Stimulated activated CD4-positive, alpha-beta T cell treated with anti-CD3 and anti-CD28 coated beads, TNF-alpha, amount 100 ng/mL, for 1 hour (primary cell): ENCODE data around the gene COMT.
"Not testable (repeated sequence)": the region's sequence is repeated elsewhere in the genome, so short reads cannot be mapped to it uniquely, and the experiment has no call there.

Experiments used
- DNase-seq, 3 donors: peaks; one replicate each; pipeline ENCODE4 v3.0.0-alpha.2; 2020; ENCODE audit warnings: low read depth in 3 of 3, low spot score in 1 of 3

The COMT gene

DNA sequence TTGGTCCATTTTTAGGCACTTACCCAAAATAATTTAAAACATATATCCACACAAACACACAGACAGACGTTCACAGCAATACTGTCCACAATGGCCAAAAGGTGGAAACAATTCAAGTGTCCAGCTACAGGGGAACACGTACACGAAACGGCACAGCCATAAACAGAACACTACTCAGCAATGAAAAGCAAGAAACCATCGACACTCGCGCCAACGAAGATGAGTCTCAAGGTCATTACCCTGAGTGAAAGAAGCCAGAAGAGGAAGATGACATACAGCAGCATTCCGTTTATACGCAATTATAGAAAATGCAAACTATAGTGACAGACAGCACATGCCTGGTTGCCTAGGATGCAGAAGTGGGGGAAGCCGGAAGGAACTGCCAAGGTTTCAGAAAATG lies 13.4 kb upstream of the COMT start:
- DNase-seq: no peak

DNA sequence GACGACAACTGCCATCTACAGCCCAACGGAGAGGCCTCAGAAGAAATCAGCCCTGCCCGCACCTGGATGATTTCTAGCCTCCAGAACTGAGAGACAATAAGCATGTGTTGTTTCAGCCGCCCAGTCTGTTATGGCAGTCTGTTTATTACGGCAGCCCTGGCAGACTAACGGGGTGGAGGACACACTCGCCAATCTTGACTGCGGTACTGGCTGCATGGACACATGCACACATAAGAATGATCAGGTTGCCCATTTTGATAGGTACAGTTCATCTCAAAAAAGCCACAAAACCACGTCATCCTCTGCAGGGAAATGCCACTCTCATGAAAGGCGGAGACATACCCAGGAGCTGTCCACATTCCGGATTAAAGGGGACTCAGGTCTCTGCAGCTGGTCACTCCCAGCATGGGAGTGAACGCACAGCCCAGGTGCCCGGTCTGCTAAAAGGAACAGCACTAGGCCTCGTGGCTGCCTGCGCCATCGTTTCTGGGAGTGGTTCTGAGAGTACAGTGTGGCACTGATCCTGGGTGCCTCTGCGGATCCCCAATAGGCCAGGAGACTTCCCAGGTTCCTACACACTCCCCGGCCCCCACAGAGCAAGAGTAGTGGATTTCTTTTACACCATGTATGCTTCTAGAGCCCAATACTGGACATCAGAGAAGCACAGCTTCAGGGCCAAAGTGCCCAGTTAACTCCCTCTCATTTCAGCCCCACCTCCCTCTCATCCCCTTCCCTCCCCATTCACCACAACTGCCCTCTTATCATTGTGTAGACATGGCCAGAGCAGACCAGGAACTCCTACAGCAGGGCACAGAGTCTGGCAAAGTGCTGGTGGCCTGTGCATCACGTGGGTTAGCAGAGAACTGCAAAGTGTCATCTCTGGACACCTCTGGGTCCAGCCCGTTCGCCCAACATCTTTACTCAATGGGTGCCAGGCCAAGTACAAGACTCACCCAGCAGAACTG lies 11.7 kb upstream of the COMT start:
- no peak for DNase-seq

DNA sequence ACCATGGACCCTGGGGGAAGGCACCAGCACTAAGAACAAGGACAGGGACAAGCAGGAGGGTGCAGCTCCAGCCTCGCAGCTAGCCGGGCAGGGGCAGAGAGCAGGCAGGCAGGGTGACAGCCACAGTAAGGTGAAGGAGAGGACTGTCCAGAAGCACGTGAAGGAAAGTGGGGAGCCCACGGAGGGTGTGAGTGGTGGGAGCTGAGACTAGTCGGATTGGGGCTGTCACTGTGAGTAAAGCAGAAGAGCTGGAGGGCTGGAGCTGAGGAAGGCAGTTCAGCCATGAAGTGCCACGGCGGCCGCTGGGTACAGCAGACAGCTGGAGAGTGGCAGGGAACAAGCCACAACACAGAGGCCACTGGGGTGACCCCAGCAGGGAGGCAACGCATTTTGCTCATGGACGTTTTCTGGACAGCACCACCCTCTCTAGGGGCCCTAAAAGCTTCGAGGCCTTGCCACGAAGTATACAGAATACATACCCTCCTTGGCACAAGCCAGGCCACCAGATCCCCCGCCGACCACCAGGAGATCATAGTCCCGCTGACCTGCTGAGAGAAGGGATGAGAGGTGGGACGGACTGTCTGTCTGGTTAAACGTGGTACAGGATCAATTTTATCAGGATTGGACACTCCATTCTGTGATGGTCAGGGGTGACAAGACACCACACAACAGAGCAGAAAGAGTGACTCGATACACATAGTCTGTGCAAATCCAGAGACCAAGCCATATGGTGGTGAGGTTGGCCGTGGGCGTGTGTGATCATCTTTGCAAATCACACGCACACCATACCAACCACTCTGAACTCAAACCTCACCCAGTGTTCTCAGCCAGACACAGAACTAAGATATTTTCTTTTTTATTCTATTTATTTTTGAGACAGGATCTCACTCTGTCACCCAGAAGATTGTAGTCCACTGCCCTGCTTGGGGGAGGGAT lies 10.8 kb upstream of the COMT start:
- no peak for DNase-seq

DNA sequence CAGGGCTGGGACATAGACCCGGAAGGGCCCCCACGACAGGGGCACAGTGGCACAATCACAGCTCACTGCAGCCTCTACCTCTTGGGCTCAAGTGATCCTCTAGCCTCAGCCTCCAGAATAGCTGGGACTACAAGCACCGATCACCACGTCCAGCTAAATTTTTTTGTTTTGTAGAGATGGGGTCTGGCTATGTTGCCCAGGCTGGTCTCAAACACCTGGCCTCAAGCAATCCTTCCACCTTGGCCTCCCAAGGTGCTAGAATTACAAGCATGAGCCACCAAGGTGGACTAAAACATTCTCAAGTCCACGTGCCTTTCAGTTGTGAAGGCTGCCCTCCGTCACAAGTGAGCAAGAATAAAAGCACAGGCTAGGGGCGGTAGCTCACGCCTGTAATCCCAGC lies 10.1 kb upstream of the COMT start:
- DNase-seq: no peak

DNA sequence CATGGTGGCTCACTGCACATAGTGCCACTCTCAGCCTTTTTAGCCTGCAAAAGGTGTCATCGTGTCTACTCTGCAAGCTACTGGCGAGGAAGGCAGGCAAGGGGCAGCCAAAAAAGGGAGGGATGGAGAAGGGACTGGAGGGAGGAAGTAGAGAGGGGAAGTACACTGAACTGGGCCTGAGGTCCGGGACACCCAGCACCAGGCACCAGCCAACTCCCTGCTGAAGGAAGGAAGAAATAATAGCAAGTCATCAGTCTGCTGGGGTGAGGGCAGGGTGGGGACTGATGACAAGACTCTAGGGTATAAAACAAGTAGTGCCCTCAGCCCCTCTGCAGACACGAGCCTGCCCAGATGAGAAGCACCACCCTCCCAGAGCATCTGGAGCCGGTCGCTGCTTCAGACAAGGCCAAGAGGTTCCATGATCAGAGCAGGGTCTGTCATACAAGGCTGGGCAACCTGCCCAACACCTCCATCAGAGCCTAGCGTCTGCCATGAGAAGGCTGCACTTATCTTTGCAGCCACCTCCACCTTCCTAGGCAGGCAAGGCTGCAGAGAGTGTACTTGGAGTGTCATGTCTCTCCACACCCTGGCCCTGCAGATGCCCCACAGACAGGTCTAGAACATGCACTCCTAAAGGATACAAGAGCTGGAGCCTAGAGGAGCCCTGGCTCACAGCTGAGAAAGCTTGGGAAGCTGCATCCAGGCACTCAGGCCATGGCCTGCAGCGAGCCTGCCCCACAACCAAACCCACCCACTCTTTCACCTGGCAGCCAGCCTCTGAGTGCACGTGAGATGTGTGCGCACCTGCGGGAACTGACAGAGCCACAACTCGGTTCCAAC lies 9.0 kb upstream of the COMT start:
- DNase-seq: no peak

DNA sequence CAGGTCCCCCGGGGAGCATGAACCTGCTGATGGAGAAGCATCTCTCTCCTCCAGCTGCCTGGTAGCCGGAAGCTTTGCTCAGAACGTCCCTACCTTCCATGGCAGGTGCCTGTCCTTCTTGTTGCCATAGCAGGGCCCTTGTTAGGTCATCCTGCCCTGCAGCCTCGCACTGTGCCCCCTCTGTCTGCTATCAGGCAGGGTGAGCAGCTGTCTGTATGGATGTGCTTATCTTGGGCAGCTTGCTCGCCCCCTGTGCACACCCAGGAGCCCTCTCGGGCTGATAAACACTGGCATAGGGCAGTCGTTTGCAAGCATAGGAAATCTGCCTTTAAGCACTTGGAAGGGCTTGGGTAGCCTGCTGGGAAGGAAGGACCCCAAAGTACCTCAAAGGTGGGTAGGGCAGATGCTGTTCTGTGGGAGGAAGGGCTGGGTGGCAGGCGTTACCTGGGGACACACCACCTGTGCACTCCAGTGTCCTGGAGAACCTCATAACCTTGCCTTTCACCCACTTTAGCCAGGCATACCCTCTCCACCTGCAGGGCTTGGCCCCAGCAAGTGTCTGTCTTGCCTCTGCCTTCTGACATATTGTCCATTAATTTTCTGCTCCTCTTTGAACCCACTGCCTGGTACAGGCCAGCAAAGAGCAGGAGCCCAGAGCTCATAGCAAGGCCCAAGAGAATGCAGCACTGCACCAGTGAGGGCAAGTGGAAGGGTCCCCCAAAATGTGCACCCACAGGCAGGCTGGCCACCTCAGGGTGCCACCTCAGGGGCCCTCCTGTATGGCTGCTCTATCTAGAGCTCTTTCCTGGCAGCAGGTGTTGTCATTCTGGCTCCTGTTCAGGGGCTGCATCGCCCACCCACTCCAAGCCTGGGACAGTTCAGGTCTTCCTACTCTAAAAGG lies 8.0 kb upstream of the COMT start:
- DNase-seq: no peak

DNA sequence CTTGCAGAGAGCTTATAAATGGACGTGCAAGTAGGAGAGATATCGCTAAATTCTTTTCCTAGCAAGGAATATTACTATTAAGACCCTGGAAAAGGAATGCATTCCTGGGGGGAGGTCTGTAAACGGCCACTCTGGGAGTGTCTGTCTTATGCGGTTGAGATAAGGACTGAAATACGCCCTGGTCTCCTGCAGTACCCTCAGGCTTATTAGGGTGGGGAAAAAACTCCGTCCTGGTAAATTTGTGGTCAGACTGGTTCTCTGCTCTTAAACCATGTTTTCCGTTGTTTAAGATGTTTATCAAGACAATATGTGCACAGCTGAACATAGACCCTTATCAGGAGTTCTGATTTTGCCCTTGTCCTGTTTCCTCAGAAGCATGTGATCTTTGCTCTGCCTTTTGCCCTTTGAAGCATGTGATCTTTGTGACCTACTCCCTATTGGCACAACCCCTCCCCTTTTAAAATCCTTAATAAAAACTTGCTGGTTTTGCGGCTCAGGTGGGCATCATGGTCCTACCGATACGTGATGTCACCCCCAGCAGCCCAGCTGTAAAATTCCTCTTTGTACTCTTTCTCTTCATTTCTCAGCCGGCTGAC lies 6.4 kb upstream of the COMT start:
- not testable (repeated sequence) for DNase-seq

DNA sequence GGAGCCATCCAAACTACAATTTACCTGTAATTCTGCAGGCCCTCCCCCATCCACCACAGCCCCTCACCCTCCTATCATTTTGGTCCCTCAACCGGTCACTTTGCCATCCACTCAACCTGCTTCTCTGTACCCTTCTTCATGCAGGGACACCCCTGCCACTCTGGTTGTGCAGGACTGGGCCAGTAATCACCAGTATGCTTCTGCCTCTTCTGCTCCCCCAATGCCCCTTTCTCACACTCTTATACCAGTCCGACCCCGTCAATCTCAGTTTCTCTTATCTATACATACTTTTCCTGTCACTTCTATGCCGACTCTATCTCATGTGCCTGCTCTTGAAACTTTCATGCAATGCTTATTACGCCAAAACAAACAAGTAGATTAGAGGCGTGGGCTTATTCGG lies 5.1 kb upstream of the COMT start:
- no peak for DNase-seq

DNA sequence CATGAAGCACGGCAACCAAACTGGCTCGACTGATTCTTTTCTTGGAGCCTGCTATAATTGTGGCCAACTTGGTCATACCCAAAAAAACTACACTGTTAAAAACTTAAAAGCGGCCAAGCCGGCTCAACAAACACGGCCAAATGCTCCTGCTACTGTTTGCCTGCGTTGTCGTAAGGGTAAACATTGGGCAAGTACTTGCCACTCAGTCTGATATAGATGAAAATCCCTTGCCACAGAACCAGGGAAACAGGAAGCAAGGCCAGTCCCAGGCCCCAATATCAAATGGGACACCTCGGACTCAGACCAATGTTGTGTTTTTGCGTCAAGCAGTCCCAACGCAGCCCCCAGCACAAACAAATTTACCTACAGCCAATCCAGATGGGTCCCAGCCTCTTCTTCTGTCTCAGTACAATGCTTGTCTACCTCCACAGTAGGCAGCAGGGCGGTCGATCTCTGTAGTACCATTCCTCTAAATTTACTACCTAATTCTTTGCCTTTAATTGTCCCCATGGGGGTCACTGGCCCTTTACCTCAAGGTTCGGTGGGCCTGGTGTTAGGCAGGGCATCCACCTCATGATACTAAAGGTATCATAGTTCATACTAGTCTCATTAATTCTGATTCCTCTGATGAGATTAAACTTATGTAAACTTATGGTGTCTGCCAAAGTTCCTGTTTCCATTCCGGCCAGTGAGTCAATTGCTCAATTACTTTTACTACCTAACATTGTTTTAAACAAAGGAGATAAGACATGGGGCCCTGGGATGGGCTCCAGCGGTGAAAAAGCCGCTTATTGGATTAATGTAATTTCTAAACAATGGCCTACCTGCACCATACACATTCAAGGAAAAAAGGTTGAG lies 3.7 kb upstream of the COMT start:
- no peak for DNase-seq

DNA sequence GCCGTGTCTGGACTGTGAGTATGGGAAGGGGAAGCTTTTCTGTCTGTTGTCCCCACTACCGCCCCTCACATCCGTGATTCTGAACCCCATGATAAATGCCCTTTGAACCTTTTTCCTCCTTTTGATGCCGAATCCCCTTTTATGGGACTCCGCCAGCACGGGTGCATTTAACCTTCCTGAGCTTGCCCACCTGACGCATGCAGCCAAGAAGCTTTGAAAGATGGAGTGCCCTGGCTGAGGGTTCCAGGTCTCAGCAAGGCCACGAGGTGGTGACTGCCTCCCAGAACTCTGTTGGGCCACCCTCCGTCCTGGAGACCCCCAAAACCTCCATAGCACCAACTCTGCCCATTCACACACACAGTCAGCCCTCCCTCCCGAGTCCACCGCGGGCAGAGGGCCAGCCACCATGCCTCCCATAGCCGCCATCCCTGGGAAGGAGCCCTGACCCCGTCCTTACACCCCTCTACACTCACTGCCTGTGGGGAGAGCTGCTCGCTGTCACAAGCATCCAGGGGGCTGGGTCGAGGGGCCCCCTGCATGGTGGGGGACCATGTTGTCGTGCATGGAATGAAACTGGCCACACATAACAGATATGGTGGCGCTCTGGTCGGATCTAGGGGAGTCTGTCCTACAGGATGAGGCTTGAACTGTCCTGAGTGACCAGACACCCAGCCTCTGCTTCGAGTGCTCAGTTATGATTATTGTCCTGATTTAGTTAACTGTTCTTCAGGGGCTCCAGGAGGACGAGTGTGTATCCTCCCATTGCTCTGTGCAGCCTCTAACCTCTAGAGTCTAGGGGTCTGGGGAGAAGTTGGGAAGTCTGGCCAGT lies 822 bp upstream of the COMT start:
- DNase-seq: no peak

DNA sequence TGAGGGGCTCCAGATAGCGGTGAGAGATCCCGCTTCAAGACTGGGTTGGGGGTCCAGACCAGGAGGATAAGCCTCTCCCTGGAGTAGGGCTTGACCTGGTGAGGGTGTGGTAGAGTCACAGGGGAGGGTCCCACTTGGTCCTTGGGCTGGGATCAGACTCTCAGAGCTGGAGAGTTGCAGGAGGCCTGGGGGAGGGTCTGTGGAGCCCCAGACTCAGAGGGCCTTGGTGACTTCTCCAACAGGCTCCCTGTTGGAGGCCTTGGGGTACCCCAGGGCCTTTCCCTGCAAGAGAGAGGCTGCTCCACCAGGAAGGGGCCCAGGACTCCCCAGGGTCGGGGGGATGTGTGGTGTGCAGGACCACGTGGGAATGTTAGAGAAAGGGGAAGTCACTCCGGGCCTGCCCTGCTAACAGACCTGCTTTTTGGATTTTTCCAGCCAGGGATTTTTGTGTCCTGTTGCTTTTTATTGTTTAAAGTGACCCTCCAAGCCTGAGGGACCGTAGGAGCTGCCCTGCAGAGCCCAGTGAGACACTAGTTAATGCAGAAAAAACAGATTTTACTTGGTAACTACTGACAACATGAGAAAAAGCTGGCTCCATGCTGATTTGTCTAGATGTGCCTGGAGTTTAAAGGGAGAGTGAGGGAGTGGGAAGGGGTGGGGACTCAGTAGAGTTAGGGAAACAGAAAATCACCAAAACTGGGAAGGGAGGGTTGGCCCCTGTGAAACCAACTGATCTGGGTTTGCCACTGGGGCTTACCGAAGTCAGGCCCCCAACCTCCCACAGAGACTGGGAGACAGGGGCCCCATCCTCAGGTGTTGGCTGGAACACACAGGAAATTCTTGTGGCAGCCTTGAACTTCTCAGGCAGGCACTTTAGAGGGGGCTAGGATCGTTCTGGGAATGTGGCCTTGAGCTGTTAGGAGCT lies 847 bp downstream of the COMT start:
- DNase-seq: peak in 1 of 3 donors; percentile 10

DNA sequence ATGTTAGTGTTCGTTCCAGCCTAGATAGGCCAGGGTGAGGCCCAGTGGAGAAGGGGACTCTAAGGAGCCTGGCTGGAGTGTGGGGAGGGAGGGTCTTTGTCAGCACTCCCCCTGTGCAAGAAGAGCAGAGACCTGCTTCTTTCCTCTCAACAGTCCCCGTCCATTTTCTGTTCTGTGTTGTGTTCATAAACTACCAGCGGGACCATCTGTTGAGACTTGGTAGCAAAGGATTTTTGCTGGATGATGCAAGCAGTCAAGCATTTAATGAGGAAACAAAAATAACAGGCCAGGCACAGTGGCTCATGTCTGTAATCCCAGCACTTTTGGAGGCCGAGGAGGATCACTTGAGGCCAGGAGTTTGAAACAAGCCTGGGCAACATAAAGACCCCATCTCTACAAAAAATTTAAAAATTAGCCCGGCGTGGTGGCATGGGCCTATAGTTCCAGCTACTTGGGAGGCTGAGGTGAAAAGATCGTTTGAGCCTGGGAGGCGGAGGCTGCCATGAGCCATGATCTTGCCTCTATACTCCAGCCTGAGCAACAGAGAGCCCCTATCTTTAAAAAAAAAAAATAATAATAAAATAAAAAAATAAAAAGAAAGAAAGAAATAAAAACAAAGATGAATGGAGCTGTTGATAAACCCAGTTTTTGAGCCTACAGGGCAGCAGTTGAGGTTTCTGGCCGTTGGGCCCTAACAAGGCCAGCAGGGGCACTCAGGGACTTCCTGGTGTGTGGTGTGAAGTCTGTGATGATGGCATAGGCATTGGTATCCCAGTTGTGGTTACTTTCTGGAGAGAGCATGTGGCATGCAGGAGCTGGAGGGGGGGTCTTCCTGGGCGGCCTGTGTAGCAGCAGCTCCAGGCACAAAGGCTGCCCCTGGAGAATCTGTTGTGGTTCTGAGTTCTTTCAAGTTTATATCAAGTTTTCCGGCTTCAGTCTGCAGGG lies 1.8 kb downstream of the COMT start:
- no peak for DNase-seq

DNA sequence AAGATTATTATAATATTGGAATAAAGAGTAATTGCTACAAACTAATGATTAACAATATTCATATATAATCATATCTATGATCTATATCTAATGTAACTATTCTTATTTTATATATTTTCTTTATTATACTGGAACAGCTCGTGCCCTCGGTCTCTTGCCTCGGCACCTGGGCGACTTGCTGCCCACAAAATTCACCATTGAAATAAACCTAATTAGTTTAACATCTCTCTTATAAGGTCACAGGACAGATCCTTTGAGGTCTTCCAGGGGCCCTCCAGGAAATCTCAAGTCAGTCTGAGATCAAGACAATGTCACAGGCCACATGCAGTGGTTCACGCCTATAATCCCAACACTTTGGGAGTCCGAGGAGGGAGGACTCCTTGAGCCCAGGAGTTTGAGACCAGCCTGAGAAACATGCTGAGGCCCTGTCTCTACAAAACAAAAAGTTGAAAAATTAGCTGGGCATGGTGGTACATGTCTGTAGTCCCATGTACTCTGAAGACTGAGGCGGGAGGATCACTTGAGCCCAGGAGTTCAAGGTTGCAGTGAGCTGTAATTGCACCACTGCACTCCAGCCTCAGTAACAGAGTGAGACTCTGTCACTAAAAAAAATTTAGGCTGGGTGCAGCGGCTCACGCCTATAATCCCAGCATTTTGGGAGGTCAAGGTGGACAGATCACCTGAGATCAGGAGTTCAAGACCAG lies 6.6 kb downstream of the COMT start:
- DNase-seq: no peak

DNA sequence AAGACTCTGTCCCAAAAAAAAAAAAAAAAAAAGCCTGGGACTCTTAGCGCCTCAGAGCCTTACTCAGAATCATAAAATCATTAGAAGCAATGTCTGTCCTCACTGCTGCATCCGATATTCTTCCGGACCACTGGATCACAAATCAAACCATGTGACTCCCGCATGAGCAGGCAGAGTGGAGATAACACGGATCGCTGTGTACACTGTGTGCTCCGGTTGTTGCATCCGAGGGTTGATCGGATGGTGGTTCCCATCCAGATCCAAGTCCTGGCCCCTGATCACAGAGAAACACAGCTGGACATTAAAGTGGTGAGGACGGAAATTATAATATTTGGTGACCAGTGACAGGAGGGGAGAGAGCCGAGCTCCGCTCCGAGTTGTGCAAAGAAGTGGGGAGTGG lies 9.8 kb downstream of the COMT start:
- DNase-seq: no peak
